ENCODE measurements around the gene TAB2.

DNA sequence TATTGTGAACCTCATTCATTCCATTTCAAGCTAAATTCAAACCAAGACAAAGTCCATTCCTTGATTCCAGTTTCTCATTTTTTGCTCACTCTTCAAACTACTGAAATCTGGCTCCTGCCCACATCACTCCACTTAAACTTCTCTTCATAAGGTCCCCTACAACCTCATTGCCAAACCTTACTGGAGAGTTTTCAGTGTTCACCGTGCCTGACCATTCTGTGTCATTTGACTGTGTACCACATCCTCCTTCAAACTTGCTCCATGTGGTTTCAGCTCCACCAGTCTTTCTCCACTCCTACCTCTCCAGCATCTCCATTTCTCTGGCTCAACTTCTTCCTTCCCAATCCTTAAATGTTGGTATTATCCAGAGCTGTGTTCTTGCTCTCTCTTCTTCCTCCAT lies 38.5 kb upstream of the TAB2 start:
- no peak for TF ChIP-seq FOS (IDR thresholded peaks at IDR 0.05; ENCODE audit: borderline replicate concordance, insufficient read depth, low read length)
- TF ChIP-seq, protein P1, sequence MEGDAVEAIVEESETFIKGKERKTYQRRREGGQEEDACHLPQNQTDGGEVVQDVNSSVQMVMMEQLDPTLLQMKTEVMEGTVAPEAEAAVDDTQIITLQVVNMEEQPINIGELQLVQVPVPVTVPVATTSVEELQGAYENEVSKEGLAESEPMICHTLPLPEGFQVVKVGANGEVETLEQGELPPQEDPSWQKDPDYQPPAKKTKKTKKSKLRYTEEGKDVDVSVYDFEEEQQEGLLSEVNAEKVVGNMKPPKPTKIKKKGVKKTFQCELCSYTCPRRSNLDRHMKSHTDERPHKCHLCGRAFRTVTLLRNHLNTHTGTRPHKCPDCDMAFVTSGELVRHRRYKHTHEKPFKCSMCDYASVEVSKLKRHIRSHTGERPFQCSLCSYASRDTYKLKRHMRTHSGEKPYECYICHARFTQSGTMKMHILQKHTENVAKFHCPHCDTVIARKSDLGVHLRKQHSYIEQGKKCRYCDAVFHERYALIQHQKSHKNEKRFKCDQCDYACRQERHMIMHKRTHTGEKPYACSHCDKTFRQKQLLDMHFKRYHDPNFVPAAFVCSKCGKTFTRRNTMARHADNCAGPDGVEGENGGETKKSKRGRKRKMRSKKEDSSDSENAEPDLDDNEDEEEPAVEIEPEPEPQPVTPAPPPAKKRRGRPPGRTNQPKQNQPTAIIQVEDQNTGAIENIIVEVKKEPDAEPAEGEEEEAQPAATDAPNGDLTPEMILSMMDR (IDR thresholded peaks at IDR 0.05; ENCODE audit: extremely low read depth in 1 of 2, insufficient read depth in 1 of 2, low read depth in 1 of 2, low read length in 2 of 2), result no peak
- TF ChIP-seq EZH2 (IDR thresholded peaks at IDR 0.05; ENCODE audit: borderline replicate concordance, low read depth, low read length, severe bottlenecking), result no peak
- no peak for TF ChIP-seq POLR2AphosphoS5 (IDR thresholded peaks at IDR 0.05; ENCODE audit: insufficient read depth, low read depth, low read length)
- TF ChIP-seq, protein P2, sequence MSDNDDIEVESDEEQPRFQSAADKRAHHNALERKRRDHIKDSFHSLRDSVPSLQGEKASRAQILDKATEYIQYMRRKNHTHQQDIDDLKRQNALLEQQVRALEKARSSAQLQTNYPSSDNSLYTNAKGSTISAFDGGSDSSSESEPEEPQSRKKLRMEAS (IDR thresholded peaks at IDR 0.05; ENCODE audit: insufficient read depth, insufficient read length), result no peak
- no peak for TF ChIP-seq POLR2A (IDR thresholded peaks at IDR 0.05; ENCODE audit: low read depth, low read length)

All from endothelial cell of umbilical vein (primary cell).